ENCODE data around the gene KCNIP1. TPM values are rescaled to one million over a fixed set of nuclear protein-coding genes. Genes with fewer than 3 reads are reported as not detected.

Gene KCNIP1
- total and polyA plus RNA-seq, 2 of the 8 experiments (the other 6 are each of a cell fraction or from before 2014, with no cell fraction given) = 0.52 to 0.83 TPM

DNA sequence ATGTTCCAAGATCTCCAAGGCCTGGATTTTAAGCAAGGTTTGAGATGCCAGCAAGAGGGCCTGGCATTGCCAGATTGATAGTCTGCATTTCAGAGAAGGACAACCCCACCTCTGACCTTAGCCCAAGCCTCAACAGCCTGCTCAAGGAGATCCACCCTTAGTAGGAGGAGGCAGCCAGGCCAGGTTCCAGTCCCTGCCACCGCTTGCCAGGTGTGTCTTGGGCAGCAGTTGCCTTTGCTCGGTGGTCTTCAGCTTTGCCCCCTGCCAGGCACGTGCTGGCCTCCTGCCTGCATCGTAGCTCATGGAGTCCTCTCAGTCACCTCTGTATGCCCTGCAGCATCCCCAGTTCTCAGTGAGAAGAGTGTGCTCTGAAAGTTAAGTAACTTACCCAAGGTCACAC is 134.2 kb downstream of the KCNIP1 start (continued):
- TF ChIP-seq KDM1A (IDR thresholded peaks at IDR 0.05; ENCODE audit: borderline replicate concordance, low read length) = no peak

Data from H1 (cell line).